SKM-1 treated with dmso at 0.1 percent for 144 hours (cell line): ENCODE measurements around the gene DBET.
"Not testable (repeated sequence)": the region's sequence is repeated elsewhere in the genome, so short reads cannot be mapped to it uniquely, and the experiment has no call there.

ENCODE experiments used
- DNase-seq: peaks from one replicate; lab custom pipeline; 2025; ENCODE audit not compliant: unreplicated experiment; lab: John Stamatoyannopoulos, UW

DBET gene

GRCh38 chr4:190064342-190064741 lies at the start of gene DBET:
TSS of gene DBET (plus strand) at chr4:190064502.
- DNase-seq: not testable (repeated sequence)

- DNase-seq: no peak
Measured at GRCh38 chr4:190014771-190015537, 49.3 kb upstream of the DBET start.

- DNase-seq: no peak
Measured at GRCh38 chr4:190015538-190016368, 48.5 kb upstream of the DBET start.

GRCh38 chr4:190016369-190017289 lies 47.7 kb upstream of the DBET start:
- DNase-seq: no peak

GRCh38 chr4:190017357-190018200 lies 46.7 kb upstream of the DBET start:
- DNase-seq: no peak

GRCh38 chr4:190018201-190018920 lies 45.9 kb upstream of the DBET start:
- no peak for DNase-seq

- no peak for DNase-seq
Measured at GRCh38 chr4:190019023-190019858, 45.1 kb upstream of the DBET start.

- DNase-seq: not testable (repeated sequence)
Measured at GRCh38 chr4:190019859-190020463, 44.3 kb upstream of the DBET start.

GRCh38 chr4:190020790-190021717 lies 43.2 kb upstream of the DBET start:
- DNase-seq: no peak

GRCh38 chr4:190021973-190022372 lies 42.3 kb upstream of the DBET start:
- not testable (repeated sequence) for DNase-seq

- DNase-seq: not testable (repeated sequence)
Measured at GRCh38 chr4:190022614-190023281, 41.6 kb upstream of the DBET start.

- not testable (repeated sequence) for DNase-seq
Measured at GRCh38 chr4:190027156-190027555, 37.1 kb upstream of the DBET start, which contains the start of gene FRG2. TSS of gene FRG2 (minus strand) at chr4:190027256. CDS start at chr4:190027204, 52 bp downstream.

GRCh38 chr4:190031264-190031663 lies 33.0 kb upstream of the DBET start:
- not testable (repeated sequence) for DNase-seq

- DNase-seq: not testable (repeated sequence)
Measured at GRCh38 chr4:190037704-190038388, 26.5 kb upstream of the DBET start.

- not testable (repeated sequence) for DNase-seq
Measured at GRCh38 chr4:190040873-190041272, 23.4 kb upstream of the DBET start.

GRCh38 chr4:190047627-190048026 lies 16.7 kb upstream of the DBET start:
- not testable (repeated sequence) for DNase-seq
